ENCODE measurements around the gene ZNF536.

DNA sequence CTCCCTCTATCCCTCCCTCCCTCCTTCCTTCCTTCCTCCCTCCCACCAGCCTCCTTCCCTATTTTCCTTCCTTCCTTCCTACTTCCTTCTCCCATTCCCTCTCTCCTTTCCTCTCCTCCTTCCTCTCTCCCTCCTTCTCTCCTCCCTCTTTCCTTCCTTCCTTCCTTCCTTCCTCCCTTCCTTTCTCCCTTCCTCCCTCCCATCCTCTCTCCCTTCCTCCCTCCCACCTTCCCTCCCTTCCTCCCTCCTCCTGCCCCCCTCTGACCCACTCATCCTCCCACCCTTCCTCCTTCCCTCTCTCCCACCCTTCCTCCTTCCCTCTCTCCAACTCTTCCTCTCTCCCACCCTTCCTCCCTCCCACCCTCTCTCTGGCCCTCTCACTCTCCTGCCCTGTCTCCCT is 132.1 kb downstream of the ZNF536 start:
- TF ChIP-seq, protein P1, sequence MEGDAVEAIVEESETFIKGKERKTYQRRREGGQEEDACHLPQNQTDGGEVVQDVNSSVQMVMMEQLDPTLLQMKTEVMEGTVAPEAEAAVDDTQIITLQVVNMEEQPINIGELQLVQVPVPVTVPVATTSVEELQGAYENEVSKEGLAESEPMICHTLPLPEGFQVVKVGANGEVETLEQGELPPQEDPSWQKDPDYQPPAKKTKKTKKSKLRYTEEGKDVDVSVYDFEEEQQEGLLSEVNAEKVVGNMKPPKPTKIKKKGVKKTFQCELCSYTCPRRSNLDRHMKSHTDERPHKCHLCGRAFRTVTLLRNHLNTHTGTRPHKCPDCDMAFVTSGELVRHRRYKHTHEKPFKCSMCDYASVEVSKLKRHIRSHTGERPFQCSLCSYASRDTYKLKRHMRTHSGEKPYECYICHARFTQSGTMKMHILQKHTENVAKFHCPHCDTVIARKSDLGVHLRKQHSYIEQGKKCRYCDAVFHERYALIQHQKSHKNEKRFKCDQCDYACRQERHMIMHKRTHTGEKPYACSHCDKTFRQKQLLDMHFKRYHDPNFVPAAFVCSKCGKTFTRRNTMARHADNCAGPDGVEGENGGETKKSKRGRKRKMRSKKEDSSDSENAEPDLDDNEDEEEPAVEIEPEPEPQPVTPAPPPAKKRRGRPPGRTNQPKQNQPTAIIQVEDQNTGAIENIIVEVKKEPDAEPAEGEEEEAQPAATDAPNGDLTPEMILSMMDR (IDR thresholded peaks at IDR 0.05), result no peak
- TF ChIP-seq POLR2A (IDR thresholded peaks at IDR 0.05), result no peak

Measured in ovary (tissue), 3 donors.